MCF 10A (cell line): Measurements from ENCODE around the gene FEZ2. TPM values are rescaled to one million over a fixed set of nuclear protein-coding genes. Genes with fewer than 3 reads are reported as not detected.
A peak's percentile ranks its signal among the peaks of the same experiment; 100 is the strongest.

ENCODE experiments used
- BruUV-seq: library from RNA; stranded (reverse); fragments of 400-500 nt; replicated peaks from 2 replicates; lab custom pipeline; 2021; lab: Mats Ljungman, UMichigan
- CTCF ChIA-PET: fragments of 300-600 bp; sonication (Branson Sonifier 250); formaldehyde crosslinking; extraction: SDS; loops from one replicate; lab custom pipeline; 2021; ENCODE audit warnings: antibody characterized with exemption, inconsistent platforms; lab: Yijun Ruan, JAX
- POLR2A ChIA-PET: fragments of 300-600, 350-650 bp; sonication (Branson Sonifier 250); formaldehyde crosslinking; extraction: SDS; loops from one replicate; lab custom pipeline; 2020; ENCODE audit warnings: antibody characterized with exemption, inconsistent platforms; lab: Yijun Ruan, JAX
- DNase-seq: peaks from one replicate; pipeline ENCODE4 v3.0.0-alpha.2; 2018; ENCODE audit not compliant: unreplicated experiment
- H3K27ac Mint-ChIP-seq: one replicate; pipeline ENCODE4 v1.8.0; 2022; ENCODE audit warnings: mild to moderate bottlenecking, low read depth, mixed read lengths; ENCODE audit not compliant: unreplicated experiment
- H3K27me3 Mint-ChIP-seq: one replicate; pipeline ENCODE4 v1.8.0; 2022; ENCODE audit warnings: mixed read lengths; ENCODE audit not compliant: insufficient read depth, unreplicated experiment
- H3K36me3 Mint-ChIP-seq: one replicate; pipeline ENCODE4 v1.8.0; 2022; ENCODE audit warnings: mild to moderate bottlenecking, moderate library complexity, mixed read lengths; ENCODE audit not compliant: insufficient read depth, unreplicated experiment
- H3K4me1 Mint-ChIP-seq: one replicate; pipeline ENCODE4 v1.8.0; 2022; ENCODE audit warnings: mixed read lengths; ENCODE audit not compliant: insufficient read depth, unreplicated experiment
- H3K4me3 Mint-ChIP-seq: one replicate; pipeline ENCODE4 v1.8.0; 2022; ENCODE audit warnings: mild to moderate bottlenecking, moderate library complexity, mixed read lengths; ENCODE audit not compliant: unreplicated experiment
- H3K9me3 Mint-ChIP-seq: one replicate; pipeline ENCODE4 v1.8.0; 2022; ENCODE audit warnings: mixed read lengths; ENCODE audit not compliant: unreplicated experiment
- CTCF ChIP-seq: fragments of 200-600 bp; IDR thresholded peaks from one replicate; pipeline ENCODE4 v1.8.0; 2022; ENCODE audit warnings: antibody characterized with exemption, mild to moderate bottlenecking; ENCODE audit not compliant: unreplicated experiment
- intact Hi-C: fragments of 100-400 bp; cut with micrococcal nuclease; formaldehyde crosslinking; loops from 2 replicates; pipeline ENCODE4 v1.14.1; 2022
- total RNA-seq: library from RNA; stranded (reverse); gene quantifications from 2 replicates; pipeline ENCODE4 v1.2.3, GENCODE V29; 2022

FEZ2 gene
- total RNA-seq, 1 experiment from 2014 or later: 31.9 TPM

DNA sequence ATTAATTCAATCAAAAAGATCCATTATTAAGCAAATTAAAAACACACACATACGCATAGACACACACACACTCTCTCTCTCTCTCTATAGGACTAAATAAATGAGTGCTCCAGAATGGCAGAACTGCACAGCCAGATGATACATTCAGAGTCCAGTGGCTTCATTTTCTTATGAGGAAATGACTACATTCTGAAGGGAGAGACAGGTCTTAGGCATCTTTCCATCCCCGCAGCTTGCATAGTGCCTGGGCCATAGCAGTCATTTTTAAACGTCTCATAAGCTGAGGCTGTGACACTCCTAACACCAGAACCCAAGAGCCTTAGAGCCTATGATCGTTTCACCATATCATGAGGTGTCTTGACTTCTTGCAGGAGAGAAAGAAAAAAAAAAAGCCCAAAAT is 31.1 kb downstream of the FEZ2 start:
- POLR2A ChIA-PET: no interaction called here
- no peak for TF ChIP-seq CTCF
- H3K9me3 Mint-ChIP-seq: peaks cover 5% of the 10 kb centered on the region
- H3K27ac Mint-ChIP-seq: peak overlapping the region; percentile 96
- H3K4me1 Mint-ChIP-seq: peaks cover 46% of the 10 kb centered on the region
- no peak for DNase-seq
- H3K4me3 Mint-ChIP-seq: no peak overlapping the region
- intact Hi-C loops: no loop called here
- BruUV-seq: no TSS peak
- CTCF ChIA-PET: interaction anchor here (0.7 to 0.8 kb wide), 2 partner anchors 106 to 219 kb away, joined by 3 read pairs; no protein-coding TSS in a partner anchor
- peaks cover 29% of the 10 kb centered on the region for H3K36me3 Mint-ChIP-seq
- no peaks in the 10 kb centered on the region for H3K27me3 Mint-ChIP-seq

DNA sequence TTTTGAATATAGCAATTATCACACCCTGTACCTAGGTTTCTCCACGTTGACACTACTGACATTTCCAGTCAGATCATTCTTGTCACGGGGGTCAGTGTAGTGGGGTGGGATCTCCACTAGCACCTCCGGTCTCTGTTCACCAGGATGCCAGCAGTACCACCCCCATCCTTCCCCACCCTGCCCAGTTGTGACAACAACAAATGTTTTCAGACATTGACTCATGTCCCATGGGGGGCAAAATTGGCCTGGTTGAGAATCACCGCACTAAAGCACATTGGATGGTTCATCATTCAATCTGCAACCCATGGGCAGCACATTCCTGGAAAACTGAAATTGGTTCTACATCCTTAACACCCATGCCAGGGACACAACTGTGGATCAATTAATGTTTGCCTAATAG is 32.3 kb downstream of the FEZ2 start:
- H3K4me3 Mint-ChIP-seq: no peak overlapping the region
- ChIA-PET CTCF (interaction anchor here (0.6 kb wide), 1 partner anchor 983 kb away, joined by 3 read pairs; no protein-coding TSS in a partner anchor), POLR2A (no interaction called here)
- H3K36me3 Mint-ChIP-seq: peaks cover 27% of the 10 kb centered on the region
- peaks cover 54% of the 10 kb centered on the region for H3K4me1 Mint-ChIP-seq
- no peak for DNase-seq
- H3K27me3 Mint-ChIP-seq: no peaks in the 10 kb centered on the region
- no TSS peak for BruUV-seq
- TF ChIP-seq CTCF: no peak
- intact Hi-C loops: no loop called here
- H3K27ac Mint-ChIP-seq: peak overlapping the region; percentile 74
- peaks cover 5% of the 10 kb centered on the region for H3K9me3 Mint-ChIP-seq

- intact Hi-C loops: no loop called here
- Mint-ChIP-seq H3K27me3 (no peaks in the 10 kb centered on the region), H3K36me3 (peaks cover 30% of the 10 kb centered on the region), H3K9me3 (peaks cover 5% of the 10 kb centered on the region), H3K27ac (peak overlapping the region; percentile 74), H3K4me3 (no peak overlapping the region), H3K4me1 (peaks cover 53% of the 10 kb centered on the region)
- BruUV-seq: no TSS peak
- ChIA-PET CTCF (interaction anchor here (0.6 to 2.9 kb wide), 11 partner anchors 16 to 1903 kb away, joined by 3 to 7 read pairs (median 4); no protein-coding TSS in a partner anchor), POLR2A (interaction anchor here (0.7 to 2.7 kb wide), 2 partner anchors 103 to 207 kb away, joined by 3 to 10 read pairs; no protein-coding TSS in a partner anchor)
- no peak for DNase-seq
- TF ChIP-seq CTCF: no peak
These were observed 33.5 kb downstream of the FEZ2 start for GRCh38 chr2:36564377-36564930.

DNA sequence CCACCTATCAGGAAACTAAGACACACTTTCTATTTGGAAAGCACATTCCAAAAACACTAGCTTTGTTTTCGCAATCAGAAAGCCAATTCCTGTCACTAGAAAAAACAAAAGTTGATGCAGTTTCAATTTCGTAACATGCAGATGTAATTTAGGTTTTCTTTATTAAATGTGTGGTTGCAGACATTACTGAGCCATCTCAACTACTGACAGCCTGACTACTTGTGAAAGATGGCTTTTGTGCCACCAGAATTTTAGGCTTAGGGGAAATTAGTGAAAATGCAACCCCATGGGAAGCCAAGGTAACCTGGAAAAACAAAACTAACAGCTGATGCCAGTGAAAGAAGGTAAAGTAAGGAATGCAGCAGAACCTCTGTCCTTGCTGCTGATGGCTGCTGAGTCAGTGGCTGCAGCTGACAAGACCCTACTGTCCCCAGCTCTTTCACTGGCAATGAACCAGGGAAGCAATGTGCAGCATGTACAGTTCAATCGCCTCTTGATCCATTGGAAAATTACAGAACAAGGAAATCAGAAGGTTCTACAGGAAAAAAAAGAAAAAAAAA is 34.9 kb downstream of the FEZ2 start:
- H3K27me3 Mint-ChIP-seq: no peaks in the 10 kb centered on the region
- no peak for TF ChIP-seq CTCF
- peaks cover 52% of the 10 kb centered on the region for H3K4me1 Mint-ChIP-seq
- intact Hi-C loops: no loop called here
- POLR2A ChIA-PET: interaction anchor here (0.6 to 2.7 kb wide), 24 partner anchors 7 to 233 kb away, joined by 3 to 12 read pairs (median 4); partner anchors contain the start of genes CRIM1 and FEZ2
- peak overlapping the region; percentile 39 for H3K4me3 Mint-ChIP-seq
- peaks cover 5% of the 10 kb centered on the region for H3K9me3 Mint-ChIP-seq
- peak; percentile 75 for DNase-seq
- peaks cover 39% of the 10 kb centered on the region for H3K36me3 Mint-ChIP-seq
- CTCF ChIA-PET: interaction anchor here (0.6 to 2.9 kb wide), 14 partner anchors 9 to 221 kb away, joined by 3 to 12 read pairs (median 4); no protein-coding TSS in a partner anchor
- H3K27ac Mint-ChIP-seq: peak overlapping the region; percentile 98
- no TSS peak for BruUV-seq
